ENCODE data around the gene CNIH3.

- TF ChIP-seq POLR2AphosphoS5 (IDR thresholded peaks at IDR 0.05): no peak
- TF ChIP-seq POLR2A (IDR thresholded peaks at IDR 0.05): no peak
- no peak for TF ChIP-seq CTCF (IDR thresholded peaks at IDR 0.05)
Measured at GRCh38 chr1:224744521-224744920, 128.4 kb downstream of the CNIH3 start.
